ENCODE results near the gene PPP1CA. TPM values are rescaled to one million over a fixed set of nuclear protein-coding genes. Genes with fewer than 3 reads are reported as not detected.

Gene PPP1CA
- total and polyA plus RNA-seq, 4 donors = 62.4 to 92.9 (median 75.9) TPM

DNA sequence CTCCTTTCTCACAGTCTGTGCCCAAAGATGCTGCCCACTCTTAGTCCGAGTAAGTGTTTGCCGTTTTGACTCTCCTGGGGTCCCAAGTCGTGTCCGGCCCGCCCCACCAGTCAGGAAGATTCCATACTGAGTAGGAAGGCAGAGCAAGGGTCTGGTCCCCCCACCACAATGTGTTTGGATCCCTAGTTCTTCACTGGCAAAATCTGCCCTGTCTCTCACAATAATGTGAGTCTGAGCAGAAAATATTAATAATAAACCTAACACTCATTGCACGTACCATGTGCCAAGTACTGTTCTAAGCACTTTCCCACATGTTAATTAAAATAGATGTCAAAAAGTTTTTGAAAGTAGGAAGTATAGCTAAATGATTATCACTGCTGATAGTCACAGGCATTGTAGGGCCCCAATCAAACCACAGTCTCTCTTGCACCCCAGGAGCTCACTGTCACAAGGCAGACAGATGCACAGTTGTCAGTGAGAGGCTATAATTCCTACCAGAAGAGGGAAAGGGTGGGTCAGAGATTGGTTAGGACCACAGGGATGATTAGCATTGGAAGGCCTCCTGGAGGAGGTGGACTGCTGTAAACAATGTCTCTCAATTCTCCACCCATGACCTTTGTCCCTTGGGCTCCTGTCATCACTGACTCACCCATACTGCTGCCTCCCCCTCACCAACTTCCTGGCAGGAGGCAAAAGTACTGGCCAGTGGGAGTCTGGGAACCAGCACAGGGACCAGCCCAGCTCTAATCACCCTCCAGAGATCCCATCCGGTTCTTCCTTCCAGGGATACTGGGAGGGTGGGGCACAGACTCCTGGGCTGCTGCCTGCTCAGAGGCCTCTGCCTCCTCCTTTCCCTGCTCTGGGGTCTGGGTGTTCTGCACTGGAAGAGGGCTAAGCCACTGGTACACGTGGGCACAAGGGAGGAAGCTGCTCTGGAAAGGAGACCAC is 47.3 kb downstream of the PPP1CA start:
- H3K9ac ChIP-seq (ENCODE audit: low read depth in 1 of 2, low read length in 2 of 2) = peak overlapping the region; percentile 57 to 70
- DNase-seq (ENCODE audit: low spot score) = no peak
- no peaks in the 10 kb centered on the region for H3K9me3 ChIP-seq (ENCODE audit: control insufficient read depth in 4 of 4, low read length in 3 of 4)
- peak overlapping the region; percentile 39 to 83 (median 66) for H3K4me3 ChIP-seq (ENCODE audit: low read depth in 1 of 3, low read length in 3 of 3)
- H3K4me1 ChIP-seq (ENCODE audit: control insufficient read depth in 4 of 4, insufficient read depth in 4 of 4, low read length in 3 of 4) = peaks cover 15 to 45% (median 32%) of the 10 kb centered on the region in 4 donors
- H3K27me3 ChIP-seq (ENCODE audit: control insufficient read depth in 4 of 4, insufficient read depth in 4 of 4, low read length in 3 of 4) = no peaks in the 10 kb centered on the region
- TF ChIP-seq, protein P1, sequence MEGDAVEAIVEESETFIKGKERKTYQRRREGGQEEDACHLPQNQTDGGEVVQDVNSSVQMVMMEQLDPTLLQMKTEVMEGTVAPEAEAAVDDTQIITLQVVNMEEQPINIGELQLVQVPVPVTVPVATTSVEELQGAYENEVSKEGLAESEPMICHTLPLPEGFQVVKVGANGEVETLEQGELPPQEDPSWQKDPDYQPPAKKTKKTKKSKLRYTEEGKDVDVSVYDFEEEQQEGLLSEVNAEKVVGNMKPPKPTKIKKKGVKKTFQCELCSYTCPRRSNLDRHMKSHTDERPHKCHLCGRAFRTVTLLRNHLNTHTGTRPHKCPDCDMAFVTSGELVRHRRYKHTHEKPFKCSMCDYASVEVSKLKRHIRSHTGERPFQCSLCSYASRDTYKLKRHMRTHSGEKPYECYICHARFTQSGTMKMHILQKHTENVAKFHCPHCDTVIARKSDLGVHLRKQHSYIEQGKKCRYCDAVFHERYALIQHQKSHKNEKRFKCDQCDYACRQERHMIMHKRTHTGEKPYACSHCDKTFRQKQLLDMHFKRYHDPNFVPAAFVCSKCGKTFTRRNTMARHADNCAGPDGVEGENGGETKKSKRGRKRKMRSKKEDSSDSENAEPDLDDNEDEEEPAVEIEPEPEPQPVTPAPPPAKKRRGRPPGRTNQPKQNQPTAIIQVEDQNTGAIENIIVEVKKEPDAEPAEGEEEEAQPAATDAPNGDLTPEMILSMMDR (IDR thresholded peaks at IDR 0.05; ENCODE audit: low read depth, low read length, missing input control) = no peak
- TF ChIP-seq SP1 (IDR thresholded peaks at IDR 0.05) = peak; percentile 97
- peak; percentile 97 to 99 for TF ChIP-seq JUND (IDR thresholded peaks at IDR 0.05)
- TF ChIP-seq, protein P2, sequence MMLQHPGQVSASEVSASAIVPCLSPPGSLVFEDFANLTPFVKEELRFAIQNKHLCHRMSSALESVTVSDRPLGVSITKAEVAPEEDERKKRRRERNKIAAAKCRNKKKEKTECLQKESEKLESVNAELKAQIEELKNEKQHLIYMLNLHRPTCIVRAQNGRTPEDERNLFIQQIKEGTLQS (IDR thresholded peaks at IDR 0.05) = peak; percentile 96
- TF ChIP-seq, protein P3, sequence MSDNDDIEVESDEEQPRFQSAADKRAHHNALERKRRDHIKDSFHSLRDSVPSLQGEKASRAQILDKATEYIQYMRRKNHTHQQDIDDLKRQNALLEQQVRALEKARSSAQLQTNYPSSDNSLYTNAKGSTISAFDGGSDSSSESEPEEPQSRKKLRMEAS (IDR thresholded peaks at IDR 0.05) = no peak
- TF ChIP-seq EGR1 (IDR thresholded peaks at IDR 0.05; ENCODE audit: low read depth in 2 of 2) = peak; percentile 85 to 88
- TF ChIP-seq, protein P4, sequence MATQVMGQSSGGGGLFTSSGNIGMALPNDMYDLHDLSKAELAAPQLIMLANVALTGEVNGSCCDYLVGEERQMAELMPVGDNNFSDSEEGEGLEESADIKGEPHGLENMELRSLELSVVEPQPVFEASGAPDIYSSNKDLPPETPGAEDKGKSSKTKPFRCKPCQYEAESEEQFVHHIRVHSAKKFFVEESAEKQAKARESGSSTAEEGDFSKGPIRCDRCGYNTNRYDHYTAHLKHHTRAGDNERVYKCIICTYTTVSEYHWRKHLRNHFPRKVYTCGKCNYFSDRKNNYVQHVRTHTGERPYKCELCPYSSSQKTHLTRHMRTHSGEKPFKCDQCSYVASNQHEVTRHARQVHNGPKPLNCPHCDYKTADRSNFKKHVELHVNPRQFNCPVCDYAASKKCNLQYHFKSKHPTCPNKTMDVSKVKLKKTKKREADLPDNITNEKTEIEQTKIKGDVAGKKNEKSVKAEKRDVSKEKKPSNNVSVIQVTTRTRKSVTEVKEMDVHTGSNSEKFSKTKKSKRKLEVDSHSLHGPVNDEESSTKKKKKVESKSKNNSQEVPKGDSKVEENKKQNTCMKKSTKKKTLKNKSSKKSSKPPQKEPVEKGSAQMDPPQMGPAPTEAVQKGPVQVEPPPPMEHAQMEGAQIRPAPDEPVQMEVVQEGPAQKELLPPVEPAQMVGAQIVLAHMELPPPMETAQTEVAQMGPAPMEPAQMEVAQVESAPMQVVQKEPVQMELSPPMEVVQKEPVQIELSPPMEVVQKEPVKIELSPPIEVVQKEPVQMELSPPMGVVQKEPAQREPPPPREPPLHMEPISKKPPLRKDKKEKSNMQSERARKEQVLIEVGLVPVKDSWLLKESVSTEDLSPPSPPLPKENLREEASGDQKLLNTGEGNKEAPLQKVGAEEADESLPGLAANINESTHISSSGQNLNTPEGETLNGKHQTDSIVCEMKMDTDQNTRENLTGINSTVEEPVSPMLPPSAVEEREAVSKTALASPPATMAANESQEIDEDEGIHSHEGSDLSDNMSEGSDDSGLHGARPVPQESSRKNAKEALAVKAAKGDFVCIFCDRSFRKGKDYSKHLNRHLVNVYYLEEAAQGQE (IDR thresholded peaks at IDR 0.05) = peak; percentile 83
- peak; percentile 48 for TF ChIP-seq FOXA1 (IDR thresholded peaks at IDR 0.05)
- TF ChIP-seq NR2F2 (IDR thresholded peaks at IDR 0.05) = peak; percentile 87
- no peak for TF ChIP-seq TAF1 (conservative IDR thresholded peaks at IDR 0.05)
- TF ChIP-seq RXRA (IDR thresholded peaks at IDR 0.05) = peak; percentile 79 to 81
- TF ChIP-seq, protein P5, sequence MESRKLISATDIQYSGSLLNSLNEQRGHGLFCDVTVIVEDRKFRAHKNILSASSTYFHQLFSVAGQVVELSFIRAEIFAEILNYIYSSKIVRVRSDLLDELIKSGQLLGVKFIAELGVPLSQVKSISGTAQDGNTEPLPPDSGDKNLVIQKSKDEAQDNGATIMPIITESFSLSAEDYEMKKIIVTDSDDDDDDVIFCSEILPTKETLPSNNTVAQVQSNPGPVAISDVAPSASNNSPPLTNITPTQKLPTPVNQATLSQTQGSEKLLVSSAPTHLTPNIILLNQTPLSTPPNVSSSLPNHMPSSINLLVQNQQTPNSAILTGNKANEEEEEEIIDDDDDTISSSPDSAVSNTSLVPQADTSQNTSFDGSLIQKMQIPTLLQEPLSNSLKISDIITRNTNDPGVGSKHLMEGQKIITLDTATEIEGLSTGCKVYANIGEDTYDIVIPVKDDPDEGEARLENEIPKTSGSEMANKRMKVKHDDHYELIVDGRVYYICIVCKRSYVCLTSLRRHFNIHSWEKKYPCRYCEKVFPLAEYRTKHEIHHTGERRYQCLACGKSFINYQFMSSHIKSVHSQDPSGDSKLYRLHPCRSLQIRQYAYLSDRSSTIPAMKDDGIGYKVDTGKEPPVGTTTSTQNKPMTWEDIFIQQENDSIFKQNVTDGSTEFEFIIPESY (IDR thresholded peaks at IDR 0.05) = no peak
- peak; percentile 56 for TF ChIP-seq YY1 (IDR thresholded peaks at IDR 0.05)
- TF ChIP-seq HNF4A (conservative IDR thresholded peaks at IDR 0.05) = peak; percentile 92 to 96
- peak; percentile 27 for TF ChIP-seq FOXA2 (IDR thresholded peaks at IDR 0.05)
- TF ChIP-seq RAD21 (IDR thresholded peaks at IDR 0.05) = peak; percentile 7 to 23
- TF ChIP-seq HNF4G (IDR thresholded peaks at IDR 0.05) = peak; percentile 83
- TF ChIP-seq GABPA (IDR thresholded peaks at IDR 0.05 in 1 of 2, conservative IDR thresholded peaks at IDR 0.05 in 1 of 2) = peak in 1 of 2 donors; percentile 76
- WGBS = 28% methylated on average over 8 of the region's 8 CpGs
- peaks cover 0 to 1% (median 0%) of the 10 kb centered on the region in 4 donors for H3K36me3 ChIP-seq (ENCODE audit: control insufficient read depth in 4 of 4, insufficient read depth in 3 of 4, low read depth in 1 of 4, low read length in 3 of 4)
- peak overlapping the region; percentile 97 to 99 for H3K27ac ChIP-seq (ENCODE audit: low read depth in 1 of 2, low read length in 2 of 2)

Data from liver (tissue), 9 donors.